Gastroesophageal sphincter (tissue), 3 donors: ENCODE results near the gene PLIN5.

Source experiments
- EP300 ChIP-seq: sonication (generic); formaldehyde crosslinking; IDR thresholded peaks from one replicate; pipeline ENCODE4 v1.6.1; 2017; ENCODE audit warnings: antibody characterized with exemption, mild to moderate bottlenecking
- POLR2A ChIP-seq, 2 donors: fragments of 450-650 bp; IDR thresholded peaks; one replicate each; pipeline ENCODE4 v1.6.1; 2017; ENCODE audit warnings: antibody characterized with exemption in 2 of 2, mild to moderate bottlenecking in 2 of 2, moderate library complexity in 1 of 2
- TF ChIP-seq, protein P1 (sequence below), 4 experiments: fragments of 200-600 bp in 2 of 4; fragments of 450-650 bp in 2 of 4; sonication (generic) in 1 of 4; IDR thresholded peaks; one replicate each; pipeline ENCODE4 v1.5.1; 2017 to 2019; ENCODE audit warnings: antibody characterized with exemption in 4 of 4, mild to moderate bottlenecking in 2 of 4, moderate library complexity in 2 of 4

DNA sequence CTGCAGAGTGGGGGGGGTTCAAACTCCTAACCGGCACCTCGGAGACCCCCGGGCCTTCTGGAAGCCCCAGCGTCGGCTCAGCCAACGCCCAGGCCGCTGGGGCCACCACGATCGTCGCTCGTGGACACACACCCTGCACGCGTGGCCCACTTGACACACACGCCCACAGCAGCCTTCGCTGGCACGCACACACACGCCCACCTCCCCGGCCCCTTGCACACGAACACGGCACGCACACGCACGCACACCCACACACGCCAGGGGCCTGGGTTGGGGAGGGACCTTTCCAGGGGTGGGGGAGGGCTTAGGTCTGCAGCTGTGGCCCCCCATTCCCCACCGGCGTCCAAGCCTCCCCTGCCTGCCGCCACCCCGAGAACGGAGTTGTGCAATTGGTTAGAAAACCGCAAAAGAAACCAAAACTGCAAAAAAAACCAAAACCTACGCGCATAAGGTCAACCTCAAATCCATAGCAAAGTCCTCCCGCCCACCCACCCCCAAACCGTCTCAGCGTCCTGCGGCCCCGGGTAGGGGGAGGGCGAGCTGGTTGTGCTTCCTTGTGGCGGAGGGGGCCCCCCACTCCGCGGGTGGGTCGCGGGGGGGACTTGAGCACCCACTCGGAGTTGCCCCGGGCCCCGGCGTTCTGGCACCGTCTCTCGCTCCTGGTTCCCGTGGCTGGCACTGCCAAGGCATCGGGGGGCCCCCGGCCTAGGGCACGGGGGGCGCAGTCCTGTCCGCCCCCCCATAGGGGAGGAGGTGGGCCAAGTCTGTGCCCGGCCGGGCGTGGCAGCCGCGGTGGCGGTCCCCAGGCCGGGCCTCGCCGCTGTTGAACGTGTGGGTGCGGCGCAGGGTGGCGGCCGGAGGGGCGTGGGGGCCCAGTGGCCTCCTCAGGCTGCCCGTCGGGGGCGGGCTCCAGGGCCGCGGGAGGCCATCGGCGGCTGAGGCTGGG is 8.1 kb upstream of the PLIN5 start:
- TF ChIP-seq, protein P1, sequence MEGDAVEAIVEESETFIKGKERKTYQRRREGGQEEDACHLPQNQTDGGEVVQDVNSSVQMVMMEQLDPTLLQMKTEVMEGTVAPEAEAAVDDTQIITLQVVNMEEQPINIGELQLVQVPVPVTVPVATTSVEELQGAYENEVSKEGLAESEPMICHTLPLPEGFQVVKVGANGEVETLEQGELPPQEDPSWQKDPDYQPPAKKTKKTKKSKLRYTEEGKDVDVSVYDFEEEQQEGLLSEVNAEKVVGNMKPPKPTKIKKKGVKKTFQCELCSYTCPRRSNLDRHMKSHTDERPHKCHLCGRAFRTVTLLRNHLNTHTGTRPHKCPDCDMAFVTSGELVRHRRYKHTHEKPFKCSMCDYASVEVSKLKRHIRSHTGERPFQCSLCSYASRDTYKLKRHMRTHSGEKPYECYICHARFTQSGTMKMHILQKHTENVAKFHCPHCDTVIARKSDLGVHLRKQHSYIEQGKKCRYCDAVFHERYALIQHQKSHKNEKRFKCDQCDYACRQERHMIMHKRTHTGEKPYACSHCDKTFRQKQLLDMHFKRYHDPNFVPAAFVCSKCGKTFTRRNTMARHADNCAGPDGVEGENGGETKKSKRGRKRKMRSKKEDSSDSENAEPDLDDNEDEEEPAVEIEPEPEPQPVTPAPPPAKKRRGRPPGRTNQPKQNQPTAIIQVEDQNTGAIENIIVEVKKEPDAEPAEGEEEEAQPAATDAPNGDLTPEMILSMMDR (IDR thresholded peaks at IDR 0.05), result no peak
- TF ChIP-seq EP300 (no peak), POLR2A (IDR thresholded peaks at IDR 0.05) (no peak)
